B cell (primary cell): Measurements from ENCODE around the gene PLCB4. TPM values are rescaled to one million over a fixed set of nuclear protein-coding genes. Genes with fewer than 3 reads are reported as not detected.

Experiments
- ATAC-seq: fragments of 200-7000 bp; cut with Tn5 transposase; one replicate; pipeline ENCODE4 v1.10.0; 2021; ENCODE audit warnings: low read depth, mild to moderate bottlenecking, moderate number of reproducible peaks, moderate library complexity
- CTCF ChIA-PET: fragments of 350-600 bp; sonication (Branson Sonifier 250); formaldehyde crosslinking; loops from one replicate; lab custom pipeline; 2021; ENCODE audit warnings: antibody characterized with exemption, inconsistent platforms; lab: Charles Lee
- POLR2A ChIA-PET: fragments of 350-600 bp; sonication (Branson Sonifier 250); formaldehyde crosslinking; loops from one replicate; lab custom pipeline; 2021; ENCODE audit warnings: antibody characterized with exemption; lab: Charles Lee
- DNase-seq: peaks from one replicate; pipeline ENCODE4 v3.0.0; 2013
- H2AFZ ChIP-seq: 2 replicates; pipeline ENCODE4 v1.6.1; 2012; ENCODE audit warnings: mild to moderate bottlenecking, low read depth, low read length; ENCODE audit not compliant: insufficient read depth, poor library complexity, severe bottlenecking
- H3K27ac ChIP-seq, 2 donors: 1 replicate in 1 of 2; 2 replicates in 1 of 2; pipeline ENCODE4 v1.5.1; 2012 to 2013; ENCODE audit warnings: low read length in 2 of 2, mild to moderate bottlenecking in 2 of 2, moderate library complexity in 1 of 2
- H3K27me3 ChIP-seq, 4 experiments: fragments of 200-600 bp in 1 of 4; sonication (generic) in 1 of 4; replicated peaks in 1 of 4; 1 replicate in 2 of 4; 2 replicates in 2 of 4; pipeline versions ENCODE4 v1.6.1 to v1.7.0; 2013 to 2016; ENCODE audit warnings: low read length in 3 of 4, mild to moderate bottlenecking in 2 of 4, mixed read lengths in 1 of 4, moderate library complexity in 1 of 4; ENCODE audit not compliant: insufficient read depth in 4 of 4, control insufficient read depth in 3 of 4; ENCODE audit errors: control extremely low read depth in 1 of 4
- H3K36me3 ChIP-seq, 2 experiments: replicated peaks in 1 of 2; 1 replicate in 1 of 2; 2 replicates in 1 of 2; pipeline versions ENCODE4 v1.6.1 to v1.7.1; 2013; ENCODE audit warnings: low read length in 1 of 2; ENCODE audit not compliant: insufficient read depth in 2 of 2, control insufficient read depth in 1 of 2; ENCODE audit errors: control extremely low read depth in 1 of 2, extremely low read depth in 1 of 2
- H3K4me1 ChIP-seq, 2 donors: fragments of 200-600 bp in 1 of 2; sonication (generic) in 1 of 2; 1 replicate in 1 of 2; 2 replicates in 1 of 2; pipeline versions ENCODE4 v1.5.1 to v1.6.1; 2013 to 2017; ENCODE audit warnings: low read length in 2 of 2; ENCODE audit not compliant: control insufficient read depth in 2 of 2, insufficient read depth in 2 of 2
- H3K4me2 ChIP-seq: replicated peaks from 2 replicates; pipeline ENCODE3; 2012; ENCODE audit warnings: mild to moderate bottlenecking, low read depth, low read length; ENCODE audit not compliant: poor library complexity, severe bottlenecking
- H3K4me3 ChIP-seq, 5 experiments: fragments of 200-600 bp in 1 of 5; sonication (generic) in 1 of 5; 1 replicate in 3 of 5; 2 replicates in 2 of 5; pipeline versions ENCODE4 v1.5.1 to v1.7.0; 2011 to 2016; ENCODE audit warnings: low read length in 4 of 5, mild to moderate bottlenecking in 4 of 5, low read depth in 2 of 5, control low read depth in 1 of 5, moderate library complexity in 1 of 5; ENCODE audit not compliant: insufficient read depth in 1 of 5; ENCODE audit errors: control extremely low read depth in 1 of 5, extremely low read depth in 1 of 5
- H3K79me2 ChIP-seq: fragments of 200-600 bp; sonication (generic); one replicate; pipeline ENCODE4 v1.6.0; 2016; ENCODE audit warnings: low read length; ENCODE audit not compliant: control insufficient read depth, insufficient read depth
- H3K9ac ChIP-seq: fragments of 200-600 bp; sonication (generic); 2 replicates; pipeline ENCODE4 v1.6.1; 2017; ENCODE audit warnings: mild to moderate bottlenecking, low read length, moderate library complexity
- H3K9me3 ChIP-seq, 3 donors: one replicate each; pipeline versions ENCODE4 v1.6.1 to v1.7.1; 2013; ENCODE audit warnings: low read length in 2 of 3; ENCODE audit not compliant: control insufficient read depth in 2 of 3, insufficient read depth in 1 of 3; ENCODE audit errors: control extremely low read depth in 1 of 3
- H4K20me1 ChIP-seq: 2 replicates; pipeline ENCODE4 v1.6.0; 2012; ENCODE audit warnings: mild to moderate bottlenecking, low read length; ENCODE audit not compliant: insufficient read depth, control insufficient read depth, poor library complexity, severe bottlenecking
- H3K27ac Mint-ChIP-seq: one replicate; pipeline ENCODE4 v1.8.0; 2021; ENCODE audit warnings: mixed read lengths
- H3K27me3 Mint-ChIP-seq: one replicate; pipeline ENCODE4 v1.8.0; 2021; ENCODE audit warnings: mixed read lengths
- H3K4me1 Mint-ChIP-seq: one replicate; pipeline ENCODE4 v1.8.0; 2021; ENCODE audit warnings: mixed read lengths
- H3K4me3 Mint-ChIP-seq: one replicate; pipeline ENCODE4 v1.8.0; 2021; ENCODE audit warnings: mixed read lengths
- H3K9me3 Mint-ChIP-seq: one replicate; pipeline ENCODE4 v1.8.0; 2022; ENCODE audit warnings: mixed read lengths; ENCODE audit not compliant: insufficient read depth
- CTCF ChIP-seq: fragments of 200-600 bp; IDR thresholded peaks from one replicate; pipeline ENCODE4 v1.8.0; 2022; ENCODE audit warnings: antibody characterized with exemption, mild to moderate bottlenecking
- EZH2 ChIP-seq: IDR thresholded peaks from 2 replicates; pipeline ENCODE4 v1.6.1; 2012; ENCODE audit warnings: borderline replicate concordance, low read depth, mild to moderate bottlenecking, moderate library complexity, low read length; ENCODE audit not compliant: insufficient read depth, poor library complexity, severe bottlenecking
- WGBS: methylation state at CpG from one replicate; pipeline ENCODE4 v1.1.5; 2013; ENCODE audit warnings: missing lambda C conversion rate; ENCODE audit not compliant: insufficient coverage; 5-methylcytosine and 5-hydroxymethylcytosine counted together
- intact Hi-C: fragments of 100-400 bp; cut with micrococcal nuclease; formaldehyde crosslinking; loops from one replicate; pipeline ENCODE4 v1.10.0; 2022
- polyA plus RNA-seq: library from polyadenylated mRNA; depleted of rRNA; stranded (reverse); fragments of >200 nt; gene quantifications from 2 replicates; pipeline ENCODE4 v1.2.3, GENCODE V29; 2012
- total RNA-seq, 2 donors: library from RNA; stranded (reverse); fragments of 120-200 nt in 1 of 2; gene quantifications; 1 replicate in 1 of 2; 2 replicates in 1 of 2; pipeline versions ENCODE4 v1.2.3 to v1.2.4, GENCODE V29; 2013 to 2022

Gene PLCB4
- total and polyA plus RNA-seq, 2 donors (not counting 1 experiment from before 2014, with no cell fraction given), result not detected

GRCh38 chr20:9025011-9025410 lies 43.9 kb upstream of the PLCB4 start:
- CTCF ChIA-PET, result no interaction called here

GRCh38 chr20:9025643-9026042 lies 43.2 kb upstream of the PLCB4 start:
- TF ChIP-seq EZH2, result no peak
- intact Hi-C loops, result no loop called here
- Histone ChIP-seq H2AFZ (no peak overlapping the region), H3K4me3 (no peak overlapping the region), H3K9ac (no peak overlapping the region), H3K79me2 (no peaks in the 10 kb centered on the region), H3K36me3 (no peaks in the 10 kb centered on the region), H3K27me3 (no peaks in the 10 kb centered on the region), H3K4me1 (no peaks in the 10 kb centered on the region), H3K27ac (no peak overlapping the region), H3K4me2 (no peak overlapping the region), H3K9me3 (no peaks in the 10 kb centered on the region), H4K20me1 (no peaks in the 10 kb centered on the region)
- CTCF ChIA-PET, result no interaction called here
- Mint-ChIP-seq H3K27ac (no peak overlapping the region), H3K9me3 (no peaks in the 10 kb centered on the region), H3K27me3 (no peaks in the 10 kb centered on the region), H3K4me1 (no peaks in the 10 kb centered on the region), H3K4me3 (no peak overlapping the region)
- WGBS, result no CpG with 5 or more reads among the region's 4 CpGs
- POLR2A ChIA-PET, result no interaction called here
- DNase-seq, result no peak
- no peak for ATAC-seq

More at GRCh38 chr20:9025011-9025410, 43.9 kb upstream of the PLCB4 start:
- H3K27ac Mint-ChIP-seq, result no peak overlapping the region
- no peak overlapping the region for H3K9ac ChIP-seq
- H3K9me3 ChIP-seq, result no peaks in the 10 kb centered on the region
- H3K4me1 ChIP-seq, result no peaks in the 10 kb centered on the region
- H3K4me3 Mint-ChIP-seq, result no peak overlapping the region
- no peak for DNase-seq
- H3K4me3 ChIP-seq, result no peak overlapping the region
- H3K4me1 Mint-ChIP-seq, result no peaks in the 10 kb centered on the region
- no peaks in the 10 kb centered on the region for H3K27me3 Mint-ChIP-seq
- intact Hi-C loops, result no loop called here
- H4K20me1 ChIP-seq, result no peaks in the 10 kb centered on the region
- WGBS, result 89% methylated on average over 3 of the region's 5 CpGs
- H3K27ac ChIP-seq, result no peak overlapping the region
- POLR2A ChIA-PET, result no interaction called here
- no peaks in the 10 kb centered on the region for H3K27me3 ChIP-seq
- no peaks in the 10 kb centered on the region for H3K79me2 ChIP-seq
- ATAC-seq, result no peak
- TF ChIP-seq EZH2 (no peak), CTCF (no peak)
- H2AFZ ChIP-seq, result no peak overlapping the region
- no peaks in the 10 kb centered on the region for H3K9me3 Mint-ChIP-seq
- H3K4me2 ChIP-seq, result no peak overlapping the region
- no peaks in the 10 kb centered on the region for H3K36me3 ChIP-seq
